OCI-LY7 (cell line): ENCODE data around the gene SLC22A12.

Experiments
- CTCF ChIP-seq: fragments of 200-600 bp; sonication (generic); conservative IDR thresholded peaks from 2 replicates; pipeline ENCODE4 v1.5.1; 2014; ENCODE audit warnings: mild to moderate bottlenecking, antibody characterized with exemption, low read length, moderate library complexity, mixed read lengths
- EZH2phosphoT487 ChIP-seq: fragments of 200-600 bp; sonication (generic); IDR thresholded peaks from 2 replicates; pipeline ENCODE4 v1.6.1; 2018; ENCODE audit warnings: low read depth, borderline replicate concordance, mild to moderate bottlenecking, mixed run types, antibody characterized with exemption, low read length, moderate library complexity, mixed read lengths

- no peak for TF ChIP-seq CTCF
- TF ChIP-seq EZH2phosphoT487 = no peak
Observed at GRCh38 chr11:64556044-64556720, 34.8 kb upstream of the SLC22A12 start.
